ENCODE data around the gene CNOT6L. TPM values are rescaled to one million over a fixed set of nuclear protein-coding genes. Genes with fewer than 3 reads are reported as not detected.
A peak's percentile ranks its signal among the peaks of the same experiment; 100 is the strongest.

Gene CNOT6L
- total RNA-seq, 1 experiment from 2014 or later = 29.4 TPM

DNA sequence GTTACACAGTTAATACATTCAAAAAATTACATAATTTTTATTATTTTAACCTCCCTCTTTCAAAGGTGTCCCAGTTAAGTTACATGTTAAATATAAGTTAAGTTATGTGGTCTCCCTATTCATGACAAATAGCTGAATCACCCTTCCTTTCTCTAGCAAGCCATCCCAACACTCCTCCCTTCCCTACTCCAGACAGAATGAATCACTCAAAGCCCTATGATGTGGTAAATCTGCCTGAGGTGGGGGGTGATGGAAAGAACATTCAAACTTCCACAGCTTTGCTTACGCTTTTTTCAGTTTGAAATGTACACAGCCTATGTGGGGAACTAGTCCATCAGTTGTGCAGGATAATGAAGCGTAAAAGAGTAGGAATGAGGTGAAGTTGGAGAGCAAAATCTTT, 123.4 kb downstream of the CNOT6L start:
- intact Hi-C loops (cut with micrococcal nuclease) = loop anchor here (5.0 kb wide), 2 partner anchors 78 to 328 kb away; no protein-coding TSS in a partner anchor
- no peaks in the 10 kb centered on the region for H3K79me2 ChIP-seq (ENCODE audit: insufficient read depth, low read length)
- peak; percentile 90 for ATAC-seq
- H3K4me2 ChIP-seq (ENCODE audit: low read length) = peak overlapping the region; percentile 75
- H4K20me1 ChIP-seq (ENCODE audit: insufficient read depth) = no peaks in the 10 kb centered on the region
- peak; percentile 72 for TF ChIP-seq SIN3A (IDR thresholded peaks at IDR 0.05; ENCODE audit: low read depth)
- TF ChIP-seq CEBPB (IDR thresholded peaks at IDR 0.05; ENCODE audit: low read depth) = peak; percentile 76
- peak; percentile 63 for TF ChIP-seq YY1 (IDR thresholded peaks at IDR 0.05; ENCODE audit: extremely low read depth, insufficient replicate concordance, low read depth, low read length)
- peak; percentile 88 for TF ChIP-seq SP1 (IDR thresholded peaks at IDR 0.05; ENCODE audit: low read depth)
- peak; percentile 85 for TF ChIP-seq TCF7L2 (IDR thresholded peaks at IDR 0.05; ENCODE audit: borderline replicate concordance, extremely low read depth, insufficient read depth, insufficient read length)
- TF ChIP-seq POLR2A (IDR thresholded peaks at IDR 0.05; ENCODE audit: borderline replicate concordance, extremely low read depth, insufficient read depth, insufficient read length) = no peak
- TF ChIP-seq, protein P1, sequence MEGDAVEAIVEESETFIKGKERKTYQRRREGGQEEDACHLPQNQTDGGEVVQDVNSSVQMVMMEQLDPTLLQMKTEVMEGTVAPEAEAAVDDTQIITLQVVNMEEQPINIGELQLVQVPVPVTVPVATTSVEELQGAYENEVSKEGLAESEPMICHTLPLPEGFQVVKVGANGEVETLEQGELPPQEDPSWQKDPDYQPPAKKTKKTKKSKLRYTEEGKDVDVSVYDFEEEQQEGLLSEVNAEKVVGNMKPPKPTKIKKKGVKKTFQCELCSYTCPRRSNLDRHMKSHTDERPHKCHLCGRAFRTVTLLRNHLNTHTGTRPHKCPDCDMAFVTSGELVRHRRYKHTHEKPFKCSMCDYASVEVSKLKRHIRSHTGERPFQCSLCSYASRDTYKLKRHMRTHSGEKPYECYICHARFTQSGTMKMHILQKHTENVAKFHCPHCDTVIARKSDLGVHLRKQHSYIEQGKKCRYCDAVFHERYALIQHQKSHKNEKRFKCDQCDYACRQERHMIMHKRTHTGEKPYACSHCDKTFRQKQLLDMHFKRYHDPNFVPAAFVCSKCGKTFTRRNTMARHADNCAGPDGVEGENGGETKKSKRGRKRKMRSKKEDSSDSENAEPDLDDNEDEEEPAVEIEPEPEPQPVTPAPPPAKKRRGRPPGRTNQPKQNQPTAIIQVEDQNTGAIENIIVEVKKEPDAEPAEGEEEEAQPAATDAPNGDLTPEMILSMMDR (IDR thresholded peaks at IDR 0.05 in 2 of 3, conservative IDR thresholded peaks at IDR 0.05 in 1 of 3; ENCODE audit: borderline replicate concordance in 1 of 3, insufficient read depth in 1 of 3, low read depth in 2 of 3, low read length in 2 of 3) = no peak
- no peak for TF ChIP-seq ELF1 (IDR thresholded peaks at IDR 0.05; ENCODE audit: borderline replicate concordance, low read depth)
- TF ChIP-seq SRF (IDR thresholded peaks at IDR 0.05; ENCODE audit: low read depth) = peak; percentile 73
- TF ChIP-seq ZFX (IDR thresholded peaks at IDR 0.05) = no peak
- TF ChIP-seq CBX3 (IDR thresholded peaks at IDR 0.05; ENCODE audit: low read depth) = peak; percentile 87
- TF ChIP-seq EGR1 (IDR thresholded peaks at IDR 0.05; ENCODE audit: low read depth) = peak; percentile 44; the same call in 1 of the 2 replicates
- no peak for TF ChIP-seq EZH2 (IDR thresholded peaks at IDR 0.05)
- peak; percentile 96 for TF ChIP-seq FOSL1 (IDR thresholded peaks at IDR 0.05; ENCODE audit: low read depth)
- TF ChIP-seq POLR2AphosphoS5 (IDR thresholded peaks at IDR 0.05; ENCODE audit: low read depth, low read length) = peak; percentile 51; the same call in 1 of the 2 replicates
- TF ChIP-seq JUND (IDR thresholded peaks at IDR 0.05) = peak; percentile 96
- TF ChIP-seq, protein P2, sequence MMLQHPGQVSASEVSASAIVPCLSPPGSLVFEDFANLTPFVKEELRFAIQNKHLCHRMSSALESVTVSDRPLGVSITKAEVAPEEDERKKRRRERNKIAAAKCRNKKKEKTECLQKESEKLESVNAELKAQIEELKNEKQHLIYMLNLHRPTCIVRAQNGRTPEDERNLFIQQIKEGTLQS (IDR thresholded peaks at IDR 0.05) = no peak
- TF ChIP-seq, protein P3, sequence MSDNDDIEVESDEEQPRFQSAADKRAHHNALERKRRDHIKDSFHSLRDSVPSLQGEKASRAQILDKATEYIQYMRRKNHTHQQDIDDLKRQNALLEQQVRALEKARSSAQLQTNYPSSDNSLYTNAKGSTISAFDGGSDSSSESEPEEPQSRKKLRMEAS (IDR thresholded peaks at IDR 0.05) = 0 out of 2 replicates have a peak, but pooled peaks have one; percentile 28
- no peak for TF ChIP-seq RAD21 (IDR thresholded peaks at IDR 0.05; ENCODE audit: low read depth)
- no peak for TF ChIP-seq EZH2phosphoT487 (IDR thresholded peaks at IDR 0.05; ENCODE audit: borderline replicate concordance)
- TF ChIP-seq, protein P4, sequence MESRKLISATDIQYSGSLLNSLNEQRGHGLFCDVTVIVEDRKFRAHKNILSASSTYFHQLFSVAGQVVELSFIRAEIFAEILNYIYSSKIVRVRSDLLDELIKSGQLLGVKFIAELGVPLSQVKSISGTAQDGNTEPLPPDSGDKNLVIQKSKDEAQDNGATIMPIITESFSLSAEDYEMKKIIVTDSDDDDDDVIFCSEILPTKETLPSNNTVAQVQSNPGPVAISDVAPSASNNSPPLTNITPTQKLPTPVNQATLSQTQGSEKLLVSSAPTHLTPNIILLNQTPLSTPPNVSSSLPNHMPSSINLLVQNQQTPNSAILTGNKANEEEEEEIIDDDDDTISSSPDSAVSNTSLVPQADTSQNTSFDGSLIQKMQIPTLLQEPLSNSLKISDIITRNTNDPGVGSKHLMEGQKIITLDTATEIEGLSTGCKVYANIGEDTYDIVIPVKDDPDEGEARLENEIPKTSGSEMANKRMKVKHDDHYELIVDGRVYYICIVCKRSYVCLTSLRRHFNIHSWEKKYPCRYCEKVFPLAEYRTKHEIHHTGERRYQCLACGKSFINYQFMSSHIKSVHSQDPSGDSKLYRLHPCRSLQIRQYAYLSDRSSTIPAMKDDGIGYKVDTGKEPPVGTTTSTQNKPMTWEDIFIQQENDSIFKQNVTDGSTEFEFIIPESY (IDR thresholded peaks at IDR 0.05; ENCODE audit: extremely low read depth, insufficient replicate concordance, low read length) = no peak
- H3K9ac ChIP-seq (ENCODE audit: low read length) = no peak overlapping the region
- RAD21 ChIA-PET (ENCODE audit: low non-redundant PET in 1 of 2, low total read pairs in 2 of 2, uncharacterized antibody in 2 of 2, unreplicated experiment in 2 of 2) = no interaction called here
- H3K27ac ChIP-seq (ENCODE audit: low read depth, low read length) = no peak overlapping the region
- H2AFZ ChIP-seq (ENCODE audit: low read depth, low read length, poor library complexity, severe bottlenecking) = no peak overlapping the region
- H3K9me2 ChIP-seq (ENCODE audit: insufficient read depth) = no peaks in the 10 kb centered on the region
- no peaks in the 10 kb centered on the region for H3K9me3 ChIP-seq (ENCODE audit: control insufficient read depth in 1 of 2, insufficient read depth in 1 of 2, low read depth in 1 of 2, low read length in 2 of 2)
- H3K27me3 ChIP-seq (ENCODE audit: insufficient read depth, low read length) = 0 out of 2 replicates have a peak, but pooled peaks cover 4% of the 10 kb centered on the region
- POLR2A ChIA-PET = no interaction called here
- peaks cover 11 to 24% of the 10 kb centered on the region in 2 experiments; a peak in 3 of 4 replicates for H3K4me1 ChIP-seq (ENCODE audit: control insufficient read depth in 1 of 2, insufficient read depth in 2 of 2, low read length in 2 of 2)
- DNase-seq (ENCODE audit: low read depth, low spot score) = peak; percentile 86
- BruUV-seq (replicated peaks) = no TSS peak
- 0 out of 4 replicates have a peak overlapping the region, but pooled peaks of 1 of the 2 experiments have one; percentile 22 for H3K4me3 ChIP-seq (replicated peaks in 1 of 2; ENCODE audit: low read depth in 1 of 2, low read length in 2 of 2)
- no peaks in the 10 kb centered on the region for H3K36me3 ChIP-seq (ENCODE audit: control insufficient read depth in 1 of 2, insufficient read depth in 2 of 2, low read length in 2 of 2)
- CTCF ChIA-PET = interaction anchor here (0.8 to 1.1 kb wide), 2 partner anchors 77 to 230 kb away, joined by 3 to 6 read pairs; no protein-coding TSS in a partner anchor

Measured in HCT116 (cell line).